Lung (tissue), 12 donors: Measurements from ENCODE around the gene ZNF578. TPM values are rescaled to one million over a fixed set of nuclear protein-coding genes. Genes with fewer than 3 reads are reported as not detected.
"Not testable (repeated sequence)": the region's sequence is repeated elsewhere in the genome, so short reads cannot be mapped to it uniquely, and the experiment has no call there.

Source experiments
- ATAC-seq: fragments of 200-7000 bp; cut with Tn5 transposase; one replicate; pipeline ENCODE4 v1.9.1; 2020; ENCODE audit warnings: moderate number of reproducible peaks; ENCODE audit not compliant: insufficient read depth, low FRiP score
- DNase-seq, 3 donors: peaks; one replicate each; pipeline ENCODE4 v3.0.0-alpha.2; 2013 to 2017
- H3K27ac ChIP-seq, 2 donors: one replicate each; pipeline ENCODE4 v1.5.1; 2013; ENCODE audit warnings: mild to moderate bottlenecking in 2 of 2, moderate library complexity in 2 of 2, control low read depth in 1 of 2, inconsistent platforms in 1 of 2, low read depth in 1 of 2, low read length in 1 of 2
- H3K27me3 ChIP-seq, 3 donors: one replicate each; pipeline ENCODE4 v1.5.1; 2013; ENCODE audit warnings: low read length in 2 of 3; ENCODE audit not compliant: control insufficient read depth in 3 of 3, insufficient read depth in 3 of 3
- H3K36me3 ChIP-seq, 4 donors: one replicate each; pipeline ENCODE4 v1.5.1; 2013; ENCODE audit warnings: low read length in 4 of 4, mild to moderate bottlenecking in 1 of 4, moderate library complexity in 1 of 4; ENCODE audit not compliant: control insufficient read depth in 4 of 4, insufficient read depth in 4 of 4
- H3K4me1 ChIP-seq, 5 donors: one replicate each; pipeline ENCODE4 v1.5.1; 2013; ENCODE audit warnings: low read length in 5 of 5, mild to moderate bottlenecking in 2 of 5, moderate library complexity in 1 of 5; ENCODE audit not compliant: control insufficient read depth in 5 of 5, insufficient read depth in 5 of 5
- H3K4me3 ChIP-seq: one replicate; pipeline ENCODE4 v1.5.1; 2013; ENCODE audit warnings: mild to moderate bottlenecking, control low read depth, moderate library complexity
- H3K9ac ChIP-seq, 2 donors: one replicate each; pipeline ENCODE4 v1.5.1; 2013; ENCODE audit warnings: low read length in 2 of 2, control low read depth in 1 of 2; ENCODE audit not compliant: insufficient read depth in 1 of 2
- H3K9me3 ChIP-seq, 4 donors: one replicate each; pipeline ENCODE4 v1.5.1; 2013; ENCODE audit warnings: low read length in 3 of 4, mild to moderate bottlenecking in 1 of 4, moderate library complexity in 1 of 4; ENCODE audit not compliant: control insufficient read depth in 4 of 4, insufficient read depth in 3 of 4
- WGBS, 2 donors: extraction: QIAGEN DNeasy Blood & Tissue Kit; methylation state at CpG; one replicate each; pipeline ENCODE4 v1.1.7; 2013; 5-methylcytosine and 5-hydroxymethylcytosine counted together
- polyA plus RNA-seq, 2 donors: library from polyadenylated mRNA; stranded (reverse); fragments of 200-250 nt; gene quantifications; one replicate each; pipeline ENCODE4 v1.2.1, GENCODE V29; 2013
- total RNA-seq, 2 donors: library from RNA; depleted of rRNA in 1 of 2; stranded (reverse); fragments of >200 nt in 1 of 2; gene quantifications; one replicate each; pipeline ENCODE4 v1.2.1, GENCODE V29; 2014 to 2021
- TF ChIP-seq, protein P1 (sequence below): IDR thresholded peaks from 2 replicates; pipeline ENCODE4 v1.5.1; 2012; ENCODE audit warnings: mild to moderate bottlenecking; ENCODE audit errors: control extremely low read depth, extremely low read depth
- donor health status: control.
- donor health status: control.
- donor health status: Bipolar disorder and iron deficiency.
- donor health status: healthy.
- donor health status: DM: yes; HTN: yes; CAD: no.

The ZNF578 gene
- total and polyA plus RNA-seq, 4 donors, result 0.48 to 5.2 (median 1.6) TPM

GRCh38 chr19:52464798-52465470 lies 11.6 kb downstream of the ZNF578 start:
- DNase-seq (no peak), ATAC-seq (no peak)
- H3K4me1 ChIP-seq, result no peaks in the 10 kb centered on the region
- H3K36me3 ChIP-seq, result peaks cover 0 to 7% (median 2%) of the 10 kb centered on the region in 4 donors
- TF ChIP-seq, protein P1, sequence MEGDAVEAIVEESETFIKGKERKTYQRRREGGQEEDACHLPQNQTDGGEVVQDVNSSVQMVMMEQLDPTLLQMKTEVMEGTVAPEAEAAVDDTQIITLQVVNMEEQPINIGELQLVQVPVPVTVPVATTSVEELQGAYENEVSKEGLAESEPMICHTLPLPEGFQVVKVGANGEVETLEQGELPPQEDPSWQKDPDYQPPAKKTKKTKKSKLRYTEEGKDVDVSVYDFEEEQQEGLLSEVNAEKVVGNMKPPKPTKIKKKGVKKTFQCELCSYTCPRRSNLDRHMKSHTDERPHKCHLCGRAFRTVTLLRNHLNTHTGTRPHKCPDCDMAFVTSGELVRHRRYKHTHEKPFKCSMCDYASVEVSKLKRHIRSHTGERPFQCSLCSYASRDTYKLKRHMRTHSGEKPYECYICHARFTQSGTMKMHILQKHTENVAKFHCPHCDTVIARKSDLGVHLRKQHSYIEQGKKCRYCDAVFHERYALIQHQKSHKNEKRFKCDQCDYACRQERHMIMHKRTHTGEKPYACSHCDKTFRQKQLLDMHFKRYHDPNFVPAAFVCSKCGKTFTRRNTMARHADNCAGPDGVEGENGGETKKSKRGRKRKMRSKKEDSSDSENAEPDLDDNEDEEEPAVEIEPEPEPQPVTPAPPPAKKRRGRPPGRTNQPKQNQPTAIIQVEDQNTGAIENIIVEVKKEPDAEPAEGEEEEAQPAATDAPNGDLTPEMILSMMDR, result no peak
- 87 to 93% methylated on average over 14 of the region's 14 CpGs for WGBS, 2 donors
- H3K27ac ChIP-seq, result no peak overlapping the region
- H3K27me3 ChIP-seq, result no peaks in the 10 kb centered on the region
- H3K9me3 ChIP-seq, result peaks cover 8 to 66% (median 41%) of the 10 kb centered on the region in 4 donors
- no peak overlapping the region for H3K9ac ChIP-seq
- no peak overlapping the region for H3K4me3 ChIP-seq

DNA sequence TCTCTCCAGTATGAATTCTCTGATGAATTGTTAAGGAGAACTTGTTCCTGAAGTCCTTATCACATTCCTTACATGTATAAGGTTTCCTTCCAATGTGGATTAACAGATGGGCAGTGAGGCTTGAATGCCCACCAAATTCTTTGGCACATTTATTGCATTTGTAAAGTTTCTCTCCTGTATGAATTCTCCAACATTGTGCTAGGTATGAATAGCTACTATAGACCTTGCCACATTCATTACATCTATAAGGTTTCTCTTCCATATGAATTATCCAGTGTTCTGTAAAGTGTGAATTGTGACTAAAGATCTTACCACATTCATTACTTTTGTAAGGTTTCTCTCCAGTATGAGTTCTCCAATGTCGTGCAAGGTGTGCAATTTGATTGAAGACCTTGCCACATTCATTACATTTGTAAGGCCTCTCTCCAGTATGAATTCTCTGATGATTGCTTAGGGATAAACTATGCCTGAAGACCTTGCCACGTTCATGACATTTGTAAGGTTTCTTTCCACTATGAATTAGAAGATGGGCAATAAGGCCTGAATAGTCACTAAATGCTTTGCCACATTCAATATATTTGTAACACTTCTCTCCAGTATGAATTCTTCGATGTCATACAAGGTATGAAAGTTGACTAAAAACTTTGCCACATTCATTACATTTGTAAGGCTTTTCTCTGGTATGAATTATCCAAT lies 20.4 kb downstream of the ZNF578 start:
- TF ChIP-seq, protein P1, result no peak

DNA sequence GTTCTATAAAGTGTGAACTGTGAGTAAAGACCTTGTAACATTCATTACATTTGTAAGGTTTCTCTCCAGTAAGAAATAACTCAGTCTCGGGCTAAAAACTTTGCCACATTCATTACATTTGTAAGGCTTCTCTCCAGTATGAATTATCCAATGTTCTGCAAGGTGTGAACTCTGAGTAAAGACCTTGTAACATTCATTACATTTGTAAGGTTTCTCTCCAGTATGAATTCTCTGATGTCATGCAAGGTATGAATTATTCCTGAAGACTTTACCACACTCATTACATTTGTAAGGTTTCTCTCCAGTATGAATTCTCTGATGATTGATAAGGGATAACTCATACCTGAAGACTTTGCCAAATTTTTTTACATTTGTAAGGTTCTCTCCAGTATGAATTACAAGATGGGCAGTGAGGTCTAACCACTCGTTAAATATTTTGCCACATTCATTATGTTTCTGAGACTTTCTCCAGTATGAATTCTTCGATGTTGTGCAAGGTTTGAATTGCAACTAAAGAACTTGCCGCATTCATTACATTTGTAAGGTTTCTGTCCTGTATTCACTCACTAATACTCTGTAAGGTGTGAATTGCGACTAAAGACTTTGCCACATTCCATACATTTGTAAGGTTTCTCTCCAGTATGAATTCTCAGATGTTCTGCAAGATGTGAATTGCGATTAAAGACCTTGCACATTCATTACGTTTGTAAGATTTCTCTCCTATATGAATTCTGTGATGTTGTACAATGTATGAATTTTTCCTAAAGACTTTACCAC lies 21.2 kb downstream of the ZNF578 start:
- H3K27ac ChIP-seq, result no peak overlapping the region
- DNase-seq (no peak), ATAC-seq (no peak)
- H3K4me1 ChIP-seq, result no peaks in the 10 kb centered on the region
- peaks cover 13 to 87% (median 51%) of the 10 kb centered on the region in 4 donors for H3K9me3 ChIP-seq
- H3K9ac ChIP-seq, result no peak overlapping the region
- H3K4me3 ChIP-seq, result no peak overlapping the region
- no peaks in the 10 kb centered on the region for H3K27me3 ChIP-seq
- TF ChIP-seq, protein P1, result no peak
- H3K36me3 ChIP-seq, result peaks cover 0 to 14% (median 0%) of the 10 kb centered on the region in 4 donors
- WGBS, 2 donors, result 93 to 96% methylated on average over 7 of the region's 7 CpGs

More for the DNA sequence above, 20.4 kb downstream of the ZNF578 start:
- no peak for DNase-seq
- Histone ChIP-seq H3K36me3 (peaks cover 0 to 16% (median 0%) of the 10 kb centered on the region in 4 donors), H3K4me1 (no peaks in the 10 kb centered on the region), H3K27me3 (no peaks in the 10 kb centered on the region), H3K9me3 (peaks cover 15 to 88% (median 52%) of the 10 kb centered on the region in 4 donors), H3K9ac (no peak overlapping the region), H3K4me3 (no peak overlapping the region), H3K27ac (no peak overlapping the region)
- 92 to 95% methylated on average over 3 of the region's 3 CpGs for WGBS, 2 donors
- no peak for ATAC-seq

DNA sequence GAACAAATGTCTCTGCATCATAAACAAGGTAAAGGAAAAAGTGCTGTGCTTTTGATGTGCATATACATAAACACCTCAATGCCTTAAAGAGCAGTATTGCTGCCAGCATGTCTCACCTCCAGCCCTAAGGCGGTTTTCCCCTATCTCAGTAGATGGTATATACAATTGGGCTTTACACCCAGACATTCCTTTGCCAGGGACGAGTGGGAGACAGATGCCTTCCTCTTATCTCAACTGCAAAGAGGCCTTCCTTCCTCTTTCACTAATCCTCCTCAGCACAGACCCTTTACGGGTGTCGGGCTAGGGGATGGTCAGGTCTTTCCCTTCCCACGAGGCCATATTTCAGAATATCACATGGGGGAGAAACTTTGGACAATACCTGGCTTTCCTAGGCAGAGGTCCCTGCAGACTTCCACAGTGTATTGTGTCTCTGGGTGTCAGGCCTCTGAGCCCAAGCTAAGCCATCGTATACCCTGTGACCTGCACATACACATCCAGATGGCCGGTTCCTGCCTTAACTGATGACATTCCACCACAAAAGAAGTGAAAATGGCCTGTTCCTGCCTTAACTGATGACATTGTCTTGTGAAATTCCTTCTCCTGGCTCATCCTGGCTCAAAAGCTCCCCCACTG lies 30.9 kb downstream of the ZNF578 start:
- peaks cover 0 to 66% (median 19%) of the 10 kb centered on the region in 4 donors for H3K9me3 ChIP-seq
- H3K27me3 ChIP-seq, ATAC-seq, H3K4me3 ChIP-seq, H3K9ac ChIP-seq, DNase-seq, H3K27ac ChIP-seq, H3K4me1 ChIP-seq, H3K36me3 ChIP-seq: not testable (repeated sequence)
- 43 to 45% methylated on average over 7 of the region's 7 CpGs for WGBS, 2 donors

GRCh38 chr19:52485064-52485463 lies 31.7 kb downstream of the ZNF578 start:
- H3K4me3 ChIP-seq, H3K27ac ChIP-seq, DNase-seq, H3K4me1 ChIP-seq, H3K36me3 ChIP-seq, ATAC-seq, H3K27me3 ChIP-seq, H3K9ac ChIP-seq: not testable (repeated sequence)
- 45 to 46% methylated on average over 7 of the region's 7 CpGs for WGBS, 2 donors
- H3K9me3 ChIP-seq, result peaks cover 0 to 63% (median 18%) of the 10 kb centered on the region in 4 donors
